PC-3 (cell line): ENCODE measurements around the gene TMEM141. TPM values are rescaled to one million over a fixed set of nuclear protein-coding genes. Genes with fewer than 3 reads are reported as not detected.

Experiments
- ATAC-seq: fragments of 200-7000 bp; cut with Tn5 transposase; 2 replicates; pipeline ENCODE4 v1.9.1; 2020; ENCODE audit warnings: mild to moderate bottlenecking, moderate library complexity
- BruUV-seq: library from RNA; stranded (reverse); fragments of 400-500 nt; replicated peaks from 2 replicates; lab custom pipeline; 2021; lab: Mats Ljungman, UMichigan
- CTCF ChIA-PET: fragments of 300-600 bp; sonication (Branson Sonifier 250); formaldehyde crosslinking; loops from one replicate; lab custom pipeline; 2022; ENCODE audit warnings: antibody characterized with exemption; lab: Charles Lee
- POLR2A ChIA-PET: fragments of 300-600 bp; sonication (Branson Sonifier 250); formaldehyde crosslinking; loops from one replicate; lab custom pipeline; 2022; ENCODE audit warnings: antibody characterized with exemption; ENCODE audit not compliant: unreplicated experiment; lab: Charles Lee
- DNase-seq: peaks from one replicate; pipeline ENCODE4 v3.0.0-alpha.2; 2015
- H2AFZ ChIP-seq: fragments of 300-600 bp; sonication (generic); 2 replicates; pipeline ENCODE4 v1.6.0; 2016; ENCODE audit warnings: antibody characterized with exemption, low read length
- H3F3A ChIP-seq: fragments of 300-600 bp; sonication (generic); one replicate; pipeline ENCODE4 v1.6.0; 2017; ENCODE audit warnings: antibody characterized with exemption, low read length, control low read depth, mild to moderate bottlenecking; ENCODE audit not compliant: unreplicated experiment
- H3K27ac ChIP-seq: fragments of 300-600 bp; sonication (generic); 2 replicates; pipeline ENCODE4 v1.5.1; 2016; ENCODE audit warnings: mild to moderate bottlenecking, low read length
- H3K27me3 ChIP-seq: fragments of 300-600 bp; sonication (generic); 2 replicates; pipeline ENCODE4 v1.6.1; 2016; ENCODE audit warnings: low read length, mixed read lengths
- H3K36me3 ChIP-seq: fragments of 300-600 bp; sonication (generic); 2 replicates; pipeline ENCODE4 v1.6.1; 2016; ENCODE audit warnings: low read depth, mixed run types, low read length, mixed read lengths
- H3K4me1 ChIP-seq: fragments of 300-600 bp; sonication (generic); 2 replicates; pipeline ENCODE4 v1.5.1; 2016; ENCODE audit warnings: low read length; ENCODE audit not compliant: insufficient read depth
- H3K4me2 ChIP-seq: fragments of 300-600 bp; sonication (generic); 2 replicates; pipeline ENCODE4 v1.6.0; 2016; ENCODE audit warnings: low read length
- H3K4me3 ChIP-seq: fragments of 300-600 bp; sonication (generic); 2 replicates; pipeline ENCODE4 v1.5.1; 2016; ENCODE audit warnings: mild to moderate bottlenecking, low read length, mixed read lengths
- H3K79me2 ChIP-seq: fragments of 300-600 bp; sonication (generic); 2 replicates; pipeline ENCODE4 v1.6.1; 2017; ENCODE audit warnings: low read length, mixed read lengths
- H3K9ac ChIP-seq: fragments of 300-600 bp; sonication (generic); 2 replicates; pipeline ENCODE4 v1.6.0; 2016; ENCODE audit warnings: mild to moderate bottlenecking, low read length
- H3K9me2 ChIP-seq: fragments of 300-600 bp; sonication (generic); replicated peaks from 2 replicates; pipeline ENCODE4 v1.6.1; 2016; ENCODE audit warnings: mixed run types, low read length, mixed read lengths
- H3K9me3 ChIP-seq: fragments of 300-600 bp; sonication (generic); 2 replicates; pipeline ENCODE4 v1.6.1; 2016; ENCODE audit warnings: low read length, mixed read lengths
- H4K20me1 ChIP-seq: fragments of 300-600 bp; sonication (generic); 2 replicates; pipeline ENCODE4 v1.6.1; 2016; ENCODE audit warnings: low read length, mixed read lengths
- CTCF ChIP-seq: fragments of 300-600 bp; sonication (generic); conservative IDR thresholded peaks from 2 replicates; pipeline ENCODE4 v1.5.1; 2017; ENCODE audit warnings: antibody characterized with exemption, low read depth, mild to moderate bottlenecking, low read length
- EZH2 ChIP-seq: fragments of 300-600 bp; sonication (generic); IDR thresholded peaks from one replicate; pipeline ENCODE4 v1.6.1; 2017; ENCODE audit warnings: antibody characterized with exemption, mild to moderate bottlenecking, low read length; ENCODE audit not compliant: unreplicated experiment
- EZH2phosphoT487 ChIP-seq: fragments of 300-600 bp; sonication (generic); IDR thresholded peaks from 2 replicates; pipeline ENCODE4 v1.6.1; 2018; ENCODE audit warnings: mild to moderate bottlenecking, antibody characterized with exemption, low read length, borderline replicate concordance
- intact Hi-C: fragments of 100-400 bp; cut with micrococcal nuclease; formaldehyde crosslinking; loops from 2 replicates; pipeline ENCODE4 v1.9.0; 2023
- total RNA-seq: library from RNA; depleted of rRNA; stranded (reverse); fragments of >200 nt; gene quantifications from 2 replicates; pipeline ENCODE4 v1.2.3, GENCODE V29; 2014

The TMEM141 gene
- total RNA-seq, 1 experiment from 2014 or later = 101 TPM

GRCh38 chr9:136777359-136777758 is 13.8 kb upstream of the TMEM141 start:
- ATAC-seq = no peak
- Histone ChIP-seq H3K9ac (no peak overlapping the region), H3K9me3 (no peaks in the 10 kb centered on the region), H3K79me2 (no peaks in the 10 kb centered on the region), H3K4me3 (no peak overlapping the region), H3K4me1 (no peaks in the 10 kb centered on the region), H3K9me2 (no peaks in the 10 kb centered on the region), H3F3A (no peaks in the 10 kb centered on the region), H2AFZ (no peak overlapping the region), H3K27ac (no peak overlapping the region), H3K27me3 (peaks cover 15% of the 10 kb centered on the region; the same call in 1 of the 2 replicates), H3K36me3 (no peaks in the 10 kb centered on the region), H4K20me1 (no peaks in the 10 kb centered on the region), H3K4me2 (no peak overlapping the region)
- TF ChIP-seq CTCF (no peak), EZH2phosphoT487 (no peak), EZH2 (no peak)
- POLR2A ChIA-PET = no interaction called here
- intact Hi-C loops = no loop called here
- DNase-seq = no peak
- CTCF ChIA-PET = interaction anchor here (0.9 kb wide), 1 partner anchor 16 kb away, joined by 6 read pairs; no protein-coding TSS in a partner anchor
- BruUV-seq = no TSS peak

GRCh38 chr9:136779808-136780207 is 11.3 kb upstream of the TMEM141 start:
- Histone ChIP-seq H3K27ac (no peak overlapping the region), H3F3A (no peaks in the 10 kb centered on the region), H2AFZ (no peak overlapping the region), H3K36me3 (no peaks in the 10 kb centered on the region), H3K79me2 (no peaks in the 10 kb centered on the region), H3K4me2 (no peak overlapping the region), H3K4me3 (no peak overlapping the region), H4K20me1 (no peaks in the 10 kb centered on the region), H3K9me2 (no peaks in the 10 kb centered on the region), H3K9ac (no peak overlapping the region), H3K4me1 (no peaks in the 10 kb centered on the region), H3K27me3 (peaks cover 15% of the 10 kb centered on the region; the same call in 1 of the 2 replicates), H3K9me3 (no peaks in the 10 kb centered on the region)
- ATAC-seq (0 out of 2 replicates have a peak, but pooled peaks have one; percentile 33), DNase-seq (no peak)
- no peak for TF ChIP-seq CTCF
- TF ChIP-seq EZH2phosphoT487 = no peak
- no peak for TF ChIP-seq EZH2
- CTCF ChIA-PET = interaction anchor here (0.6 to 0.7 kb wide), 2 partner anchors 11 to 122 kb away, joined by 3 read pairs; no protein-coding TSS in a partner anchor
- no TSS peak for BruUV-seq
- POLR2A ChIA-PET = no interaction called here
- intact Hi-C loops = no loop called here

- no peak overlapping the region for H3K9ac ChIP-seq
- no peak overlapping the region for H3K27ac ChIP-seq
- H3F3A ChIP-seq = no peaks in the 10 kb centered on the region
- BruUV-seq = no TSS peak
- POLR2A ChIA-PET = no interaction called here
- no peak for ATAC-seq
- intact Hi-C loops = no loop called here
- no peak overlapping the region for H3K4me2 ChIP-seq
- no peak for DNase-seq
- H3K4me3 ChIP-seq = no peak overlapping the region
- CTCF ChIA-PET = no interaction called here
- H2AFZ ChIP-seq = no peak overlapping the region
- no peaks in the 10 kb centered on the region for H3K79me2 ChIP-seq
- no peaks in the 10 kb centered on the region for H3K4me1 ChIP-seq
- H3K9me3 ChIP-seq = no peaks in the 10 kb centered on the region
- no peak for TF ChIP-seq EZH2
- H3K27me3 ChIP-seq = peaks cover 15% of the 10 kb centered on the region; the same call in 1 of the 2 replicates
- H3K9me2 ChIP-seq = no peaks in the 10 kb centered on the region
- no peaks in the 10 kb centered on the region for H4K20me1 ChIP-seq
- no peaks in the 10 kb centered on the region for H3K36me3 ChIP-seq
These were observed 8.7 kb upstream of the TMEM141 start for GRCh38 chr9:136782452-136782851.
